ENCODE measurements around the gene CTNNB1.

The CTNNB1 gene

DNA sequence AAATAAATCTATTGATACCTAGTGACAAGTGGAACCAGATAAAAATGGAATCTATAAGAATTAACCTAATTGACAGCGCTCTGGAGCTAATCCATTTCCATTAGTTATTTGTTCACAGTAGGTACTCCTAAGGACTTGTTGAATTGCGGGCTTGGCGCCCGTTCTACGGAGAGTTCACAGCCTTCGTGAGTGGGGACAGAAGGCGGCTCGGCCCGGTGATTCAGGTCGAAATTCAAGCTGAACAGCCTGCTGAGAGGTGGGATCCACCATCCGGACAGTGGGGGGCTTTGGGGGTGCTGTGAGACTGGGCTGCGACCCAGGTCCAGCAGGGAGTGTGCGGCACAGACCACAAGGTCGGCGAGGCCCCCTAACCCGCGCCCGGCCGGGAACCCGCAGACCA, 779 bp upstream of the CTNNB1 start:
- Mint-ChIP-seq H3K36me3 (peaks cover 4 to 10% of the 10 kb centered on the region in 2 donors), H3K27ac (peak overlapping the region; percentile 96), H3K9me3 (no peaks in the 10 kb centered on the region), H3K4me1 (peaks cover 15 to 29% of the 10 kb centered on the region in 2 donors), H3K27me3 (peaks cover 6% of the 10 kb centered on the region in 2 donors), H3K4me3 (peak overlapping the region; percentile 95 to 97)
- peak; percentile 15 to 22 for ATAC-seq (replicated peaks)
- DNase-seq = no peak

DNA sequence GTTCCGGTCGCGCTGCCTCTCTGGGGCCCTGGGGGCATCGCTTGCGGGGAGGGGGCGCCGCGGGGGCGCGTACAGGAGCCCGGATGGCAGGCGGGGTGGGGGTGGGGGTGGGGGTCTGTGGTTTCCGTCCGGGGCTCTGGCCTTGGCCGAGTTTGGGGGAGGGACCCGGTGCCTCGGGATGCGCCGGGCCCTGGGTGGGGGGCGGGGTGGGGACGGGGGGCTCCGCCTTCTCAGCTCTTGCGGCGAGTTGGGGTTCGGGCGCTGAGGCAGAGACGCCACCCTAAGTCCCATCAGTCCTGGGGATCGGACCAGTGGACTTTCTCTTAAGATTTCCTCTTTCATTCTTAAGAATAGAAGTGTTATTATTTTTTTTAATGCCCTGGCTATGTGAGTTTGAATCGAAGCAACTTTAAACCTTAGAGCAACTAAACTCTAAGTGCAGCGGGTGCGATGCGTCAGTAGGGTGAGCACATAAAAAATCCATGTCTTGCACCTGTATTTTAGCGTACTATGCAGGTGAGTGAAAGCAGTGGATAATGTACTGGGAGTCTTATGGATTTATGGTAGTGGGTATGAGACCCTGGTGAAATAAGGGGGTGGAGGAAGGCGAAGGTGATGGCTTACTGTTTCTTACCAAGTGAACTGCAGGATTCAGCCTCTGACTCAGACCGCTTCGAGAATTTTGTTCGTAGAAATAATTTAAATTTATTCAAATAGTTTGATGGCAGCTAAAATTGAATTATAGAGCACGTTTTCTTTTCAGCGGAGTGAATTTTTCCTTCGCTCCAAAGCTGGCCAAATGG, 762 bp downstream of the CTNNB1 start:
- H3K9me3 Mint-ChIP-seq = no peaks in the 10 kb centered on the region
- DNase-seq = peak; percentile 11
- peak overlapping the region; percentile 88 for H3K27ac Mint-ChIP-seq
- peak; percentile 9 to 11 for ATAC-seq (replicated peaks)
- H3K27me3 Mint-ChIP-seq = peaks cover 6% of the 10 kb centered on the region in 2 donors
- H3K4me1 Mint-ChIP-seq = peaks cover 18 to 36% of the 10 kb centered on the region in 2 donors
- peak overlapping the region; percentile 82 to 93 for H3K4me3 Mint-ChIP-seq
- H3K36me3 Mint-ChIP-seq = peaks cover 4 to 10% of the 10 kb centered on the region in 2 donors

DNA sequence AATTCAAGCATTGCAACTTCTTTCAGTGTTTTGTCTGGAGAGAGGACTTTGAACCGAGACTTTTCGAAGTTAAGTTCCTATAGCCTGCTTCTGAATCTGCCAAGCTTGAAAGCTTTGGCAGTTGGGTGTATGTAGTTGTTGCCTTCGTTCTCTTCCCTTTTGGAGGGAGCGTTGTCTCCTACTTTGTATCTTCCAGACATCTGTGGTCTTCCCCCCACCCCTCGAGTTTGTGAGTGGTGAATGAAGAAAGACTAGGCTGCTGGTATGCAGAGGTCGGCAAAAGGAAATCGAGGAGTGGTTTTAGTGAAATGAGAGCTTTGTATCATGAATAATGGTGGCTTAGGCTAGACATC, 1.3 kb downstream of the CTNNB1 start:
- Mint-ChIP-seq H3K9me3 (no peaks in the 10 kb centered on the region), H3K4me3 (peak overlapping the region; percentile 82 to 93), H3K27ac (peak overlapping the region; percentile 79), H3K27me3 (peaks cover 5 to 6% of the 10 kb centered on the region in 2 donors), H3K4me1 (peaks cover 23 to 41% of the 10 kb centered on the region in 2 donors), H3K36me3 (peaks cover 4 to 10% of the 10 kb centered on the region in 2 donors)
- no peak for ATAC-seq (replicated peaks)
- no peak for DNase-seq

DNA sequence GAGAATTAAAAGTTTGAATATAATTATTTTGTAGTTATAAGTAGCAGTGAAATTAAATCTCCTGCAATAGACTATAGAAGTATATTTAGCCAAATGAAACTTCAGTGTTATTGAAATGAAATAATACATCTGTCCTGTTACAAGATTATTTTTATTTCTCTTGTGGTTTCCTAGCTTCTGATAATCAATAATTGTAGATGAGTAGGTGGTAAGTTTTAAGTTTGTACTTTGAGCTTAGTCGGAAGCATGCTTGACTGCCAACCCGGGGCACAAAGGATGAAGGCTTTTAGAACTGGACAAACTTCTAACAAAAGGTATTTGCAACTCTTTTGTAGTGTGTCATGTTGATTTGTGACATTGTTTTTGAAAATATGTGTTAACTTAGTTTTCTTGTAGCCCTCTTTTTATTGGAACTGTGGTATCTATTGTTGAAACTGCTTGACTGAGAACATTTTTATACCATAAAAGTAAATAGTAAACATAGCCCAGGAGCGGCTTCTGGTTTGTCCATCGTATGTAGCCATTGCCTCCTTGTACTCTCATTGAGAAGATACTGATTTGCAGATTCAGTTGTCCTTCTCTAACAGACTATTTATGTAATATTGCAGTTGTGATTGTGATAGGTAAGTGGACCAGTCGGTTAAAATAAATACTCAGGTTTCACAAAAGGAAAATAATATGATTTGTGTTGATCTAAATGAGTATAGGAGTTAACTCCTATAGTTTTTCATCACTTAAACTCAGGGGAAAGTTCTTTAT, 2.9 kb downstream of the CTNNB1 start:
- ATAC-seq (replicated peaks) = no peak
- peak overlapping the region; percentile 39 for H3K27ac Mint-ChIP-seq
- DNase-seq = no peak
- H3K4me1 Mint-ChIP-seq = peaks cover 27 to 57% of the 10 kb centered on the region in 2 donors
- no peaks in the 10 kb centered on the region for H3K27me3 Mint-ChIP-seq
- peaks cover 4 to 10% of the 10 kb centered on the region in 2 donors for H3K36me3 Mint-ChIP-seq
- H3K9me3 Mint-ChIP-seq = no peaks in the 10 kb centered on the region
- H3K4me3 Mint-ChIP-seq = peak overlapping the region; percentile 82 to 93

DNA sequence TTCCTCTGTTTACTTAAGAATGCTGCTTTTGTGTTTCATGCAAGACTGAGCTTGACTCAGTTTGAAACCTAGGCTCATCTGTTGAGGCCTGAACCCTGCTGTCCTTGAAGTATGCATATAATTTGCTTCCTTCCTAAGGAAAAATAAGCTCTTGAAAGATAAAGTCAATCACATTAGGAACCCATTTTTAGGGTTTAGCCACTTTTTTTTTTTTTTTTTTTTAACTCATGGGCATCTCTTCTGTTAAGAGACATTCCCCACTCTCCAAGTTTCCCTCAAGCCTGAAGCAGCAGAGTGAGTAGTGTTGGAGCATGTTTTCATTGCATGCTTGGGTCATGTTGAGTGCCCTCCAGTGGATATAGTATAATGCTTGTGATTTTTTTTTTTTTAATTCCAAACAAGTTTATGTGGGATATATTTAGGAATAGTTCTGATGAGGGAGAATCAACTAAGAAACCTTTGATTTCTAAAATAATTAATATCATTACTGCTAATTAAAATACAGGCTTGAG, 3.6 kb downstream of the CTNNB1 start:
- peak overlapping the region; percentile 82 to 93 for H3K4me3 Mint-ChIP-seq
- DNase-seq = no peak
- H3K36me3 Mint-ChIP-seq = peaks cover 4 to 15% of the 10 kb centered on the region in 2 donors
- no peak overlapping the region for H3K27ac Mint-ChIP-seq
- no peak for ATAC-seq (replicated peaks)
- H3K4me1 Mint-ChIP-seq = peaks cover 34 to 63% of the 10 kb centered on the region in 2 donors
- no peaks in the 10 kb centered on the region for H3K9me3 Mint-ChIP-seq
- no peaks in the 10 kb centered on the region for H3K27me3 Mint-ChIP-seq

GRCh38 chr3:41204369-41204768, 5.1 kb downstream of the CTNNB1 start:
- no peak for DNase-seq
- Mint-ChIP-seq H3K27me3 (no peaks in the 10 kb centered on the region), H3K27ac (no peak overlapping the region), H3K4me3 (no peak overlapping the region), H3K4me1 (peaks cover 47 to 78% of the 10 kb centered on the region in 2 donors), H3K36me3 (peaks cover 13 to 24% of the 10 kb centered on the region in 2 donors), H3K9me3 (peaks cover 0 to 2% of the 10 kb centered on the region in 2 donors)
- no peak for ATAC-seq (replicated peaks)

- peaks cover 0 to 2% of the 10 kb centered on the region in 2 donors for H3K9me3 Mint-ChIP-seq
- peaks cover 14 to 23% of the 10 kb centered on the region in 2 donors for H3K36me3 Mint-ChIP-seq
- no peak overlapping the region for H3K27ac Mint-ChIP-seq
- DNase-seq (no peak), ATAC-seq (replicated peaks) (no peak)
- H3K27me3 Mint-ChIP-seq = no peaks in the 10 kb centered on the region
- no peak overlapping the region for H3K4me3 Mint-ChIP-seq
- peaks cover 47 to 78% of the 10 kb centered on the region in 2 donors for H3K4me1 Mint-ChIP-seq
Measured at GRCh38 chr3:41205591-41205990, 6.3 kb downstream of the CTNNB1 start.

GRCh38 chr3:41207355-41207754, 8.1 kb downstream of the CTNNB1 start:
- Mint-ChIP-seq H3K4me3 (peak overlapping the region in 1 of 2 donors; percentile 1), H3K9me3 (peaks cover 0 to 2% of the 10 kb centered on the region in 2 donors), H3K27me3 (no peaks in the 10 kb centered on the region), H3K36me3 (peaks cover 21 to 32% of the 10 kb centered on the region in 2 donors), H3K4me1 (peaks cover 45 to 73% of the 10 kb centered on the region in 2 donors), H3K27ac (peak overlapping the region; percentile 81)
- no peak for ATAC-seq (replicated peaks)
- DNase-seq = no peak

GRCh38 chr3:41208507-41209220, 9.4 kb downstream of the CTNNB1 start:
- DNase-seq (no peak), ATAC-seq (replicated peaks) (no peak)
- Mint-ChIP-seq H3K27me3 (no peaks in the 10 kb centered on the region), H3K4me1 (peaks cover 51 to 77% of the 10 kb centered on the region in 2 donors), H3K4me3 (no peak overlapping the region), H3K36me3 (peaks cover 23 to 34% of the 10 kb centered on the region in 2 donors), H3K27ac (peak overlapping the region; percentile 7), H3K9me3 (peaks cover 0 to 2% of the 10 kb centered on the region in 2 donors)

- no peak for ATAC-seq (replicated peaks)
- peaks cover 0 to 2% of the 10 kb centered on the region in 2 donors for H3K9me3 Mint-ChIP-seq
- no peaks in the 10 kb centered on the region for H3K27me3 Mint-ChIP-seq
- no peak overlapping the region for H3K27ac Mint-ChIP-seq
- H3K4me1 Mint-ChIP-seq = peaks cover 51 to 84% of the 10 kb centered on the region in 2 donors
- no peak overlapping the region for H3K4me3 Mint-ChIP-seq
- no peak for DNase-seq
- peaks cover 23 to 34% of the 10 kb centered on the region in 2 donors for H3K36me3 Mint-ChIP-seq
Measured at GRCh38 chr3:41209646-41210045, 10.3 kb downstream of the CTNNB1 start.

- Mint-ChIP-seq H3K27me3 (no peaks in the 10 kb centered on the region), H3K4me1 (peaks cover 49 to 83% of the 10 kb centered on the region in 2 donors), H3K27ac (no peak overlapping the region), H3K9me3 (peaks cover 0 to 2% of the 10 kb centered on the region in 2 donors), H3K4me3 (no peak overlapping the region), H3K36me3 (peaks cover 25 to 38% of the 10 kb centered on the region in 2 donors)
- no peak for DNase-seq
- no peak for ATAC-seq (replicated peaks)
Measured at GRCh38 chr3:41210966-41211365, 11.7 kb downstream of the CTNNB1 start.

DNA sequence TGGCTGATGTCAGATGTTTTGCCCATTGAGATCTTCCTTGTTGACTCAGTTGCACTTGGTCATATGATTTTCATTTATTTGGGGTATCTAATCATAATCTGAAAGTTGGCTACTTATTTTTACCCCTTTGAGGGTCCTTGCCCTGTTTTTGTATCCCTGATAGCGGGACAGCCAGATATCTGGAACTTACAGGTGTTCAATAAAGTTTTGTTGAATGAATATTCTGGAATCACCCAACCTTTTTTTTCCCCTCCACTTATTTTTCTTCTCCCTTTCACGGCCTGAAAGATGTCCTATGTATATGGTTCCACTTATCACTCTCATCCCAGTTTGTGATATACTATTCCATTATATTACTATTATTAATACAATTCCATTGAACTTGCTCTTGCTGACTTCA, 12.8 kb downstream of the CTNNB1 start:
- Mint-ChIP-seq H3K27ac (no peak overlapping the region), H3K36me3 (peaks cover 25 to 42% of the 10 kb centered on the region in 2 donors), H3K27me3 (no peaks in the 10 kb centered on the region), H3K4me1 (peaks cover 52 to 81% of the 10 kb centered on the region in 2 donors), H3K4me3 (no peak overlapping the region), H3K9me3 (peaks cover 0 to 4% of the 10 kb centered on the region in 2 donors)
- DNase-seq = no peak
- no peak for ATAC-seq (replicated peaks)

GRCh38 chr3:41213588-41213987, 14.3 kb downstream of the CTNNB1 start:
- DNase-seq (no peak), ATAC-seq (replicated peaks) (no peak)
- peaks cover 22 to 32% of the 10 kb centered on the region in 2 donors for H3K36me3 Mint-ChIP-seq
- no peaks in the 10 kb centered on the region for H3K27me3 Mint-ChIP-seq
- H3K4me3 Mint-ChIP-seq = no peak overlapping the region
- peaks cover 43 to 77% of the 10 kb centered on the region in 2 donors for H3K4me1 Mint-ChIP-seq
- peaks cover 0 to 4% of the 10 kb centered on the region in 2 donors for H3K9me3 Mint-ChIP-seq
- no peak overlapping the region for H3K27ac Mint-ChIP-seq

DNA sequence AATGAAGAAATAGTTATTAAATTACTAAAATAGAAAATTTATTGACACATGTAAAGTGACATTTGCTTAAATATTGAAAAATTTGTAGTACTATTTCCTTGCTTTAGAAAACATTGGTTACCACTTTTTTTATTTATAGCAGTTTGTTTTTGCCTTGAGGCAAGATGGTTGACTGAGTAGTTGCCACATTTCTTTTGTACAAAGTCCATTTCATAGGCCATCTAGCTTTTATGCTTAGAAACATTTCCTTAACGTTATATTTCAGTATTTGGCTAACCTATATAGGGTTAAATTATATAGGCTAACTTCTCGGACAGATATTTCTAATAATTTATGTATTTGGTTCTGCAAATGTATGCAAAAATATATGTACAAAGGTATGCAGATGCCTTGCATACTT, 17.1 kb downstream of the CTNNB1 start:
- H3K27me3 Mint-ChIP-seq = no peaks in the 10 kb centered on the region

More for the DNA sequence above, 17.1 kb downstream of the CTNNB1 start:
- Mint-ChIP-seq H3K4me3 (no peak overlapping the region), H3K9me3 (peaks cover 0 to 1% of the 10 kb centered on the region in 2 donors), H3K4me1 (peaks cover 44 to 90% of the 10 kb centered on the region in 2 donors), H3K36me3 (peaks cover 11 to 19% of the 10 kb centered on the region in 2 donors), H3K27ac (no peak overlapping the region)
- DNase-seq (no peak), ATAC-seq (replicated peaks) (no peak)
